ENCODE measurements around the gene HMGCS1.
"Not testable (repeated sequence)": the region's sequence is repeated elsewhere in the genome, so short reads cannot be mapped to it uniquely, and the experiment has no call there.

The HMGCS1 gene

DNA sequence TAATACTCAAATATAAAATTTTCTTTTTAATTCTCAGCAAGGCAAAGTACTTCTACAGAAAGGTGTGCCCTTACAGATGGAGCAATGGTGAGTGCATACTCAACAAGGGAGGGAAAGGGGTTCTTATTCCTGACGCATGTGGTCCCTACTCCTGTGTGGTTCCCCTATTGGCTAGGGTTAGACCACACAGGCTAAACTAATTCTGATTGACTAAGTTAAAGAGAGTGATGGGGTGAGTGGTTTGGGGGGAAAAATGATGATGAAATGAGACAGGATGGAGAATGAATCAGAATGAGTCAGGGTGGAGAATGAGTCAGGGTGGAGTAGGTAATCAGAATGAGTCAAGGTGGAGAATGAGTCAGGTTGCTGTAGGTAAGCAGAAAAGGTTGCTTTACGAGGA, 22.9 kb upstream of the HMGCS1 start:
- TF ChIP-seq, protein P1, sequence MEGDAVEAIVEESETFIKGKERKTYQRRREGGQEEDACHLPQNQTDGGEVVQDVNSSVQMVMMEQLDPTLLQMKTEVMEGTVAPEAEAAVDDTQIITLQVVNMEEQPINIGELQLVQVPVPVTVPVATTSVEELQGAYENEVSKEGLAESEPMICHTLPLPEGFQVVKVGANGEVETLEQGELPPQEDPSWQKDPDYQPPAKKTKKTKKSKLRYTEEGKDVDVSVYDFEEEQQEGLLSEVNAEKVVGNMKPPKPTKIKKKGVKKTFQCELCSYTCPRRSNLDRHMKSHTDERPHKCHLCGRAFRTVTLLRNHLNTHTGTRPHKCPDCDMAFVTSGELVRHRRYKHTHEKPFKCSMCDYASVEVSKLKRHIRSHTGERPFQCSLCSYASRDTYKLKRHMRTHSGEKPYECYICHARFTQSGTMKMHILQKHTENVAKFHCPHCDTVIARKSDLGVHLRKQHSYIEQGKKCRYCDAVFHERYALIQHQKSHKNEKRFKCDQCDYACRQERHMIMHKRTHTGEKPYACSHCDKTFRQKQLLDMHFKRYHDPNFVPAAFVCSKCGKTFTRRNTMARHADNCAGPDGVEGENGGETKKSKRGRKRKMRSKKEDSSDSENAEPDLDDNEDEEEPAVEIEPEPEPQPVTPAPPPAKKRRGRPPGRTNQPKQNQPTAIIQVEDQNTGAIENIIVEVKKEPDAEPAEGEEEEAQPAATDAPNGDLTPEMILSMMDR (IDR thresholded peaks at IDR 0.05; ENCODE audit: insufficient read depth, low read length, missing control alignments), result no peak
- POLR2A ChIA-PET, result no interaction called here
- no peak overlapping the region for H3K4me3 ChIP-seq (ENCODE audit: low read depth, low read length)
- no peak for DNase-seq (ENCODE audit: low read depth, low spot score)
- CTCF ChIA-PET, result no interaction called here

DNA sequence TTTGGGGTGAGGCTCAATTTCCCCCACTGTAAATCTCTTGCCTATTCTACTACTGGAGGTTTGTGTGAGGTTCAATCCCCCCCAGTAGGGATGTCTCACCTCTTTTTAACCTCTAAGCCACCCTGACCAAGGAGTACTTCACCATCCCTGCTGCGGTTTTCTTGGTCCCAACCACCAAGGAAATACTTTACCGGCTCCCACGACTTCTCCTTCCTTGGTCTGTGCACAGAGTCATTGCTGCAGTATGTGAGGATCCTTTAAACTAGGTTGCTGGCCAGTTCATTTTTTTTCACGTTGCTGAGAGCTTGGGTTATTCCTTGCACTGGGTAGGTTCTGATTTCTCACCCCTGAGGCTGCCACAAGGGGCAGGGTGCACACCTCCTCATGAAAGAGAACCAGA, 22.5 kb upstream of the HMGCS1 start:
- POLR2A ChIA-PET, result no interaction called here
- no peak for DNase-seq (ENCODE audit: low read depth, low spot score)
- H3K4me3 ChIP-seq (ENCODE audit: low read depth, low read length), result no peak overlapping the region
- TF ChIP-seq, protein P1 (IDR thresholded peaks at IDR 0.05; ENCODE audit: insufficient read depth, low read length, missing control alignments), result no peak
- CTCF ChIA-PET, result no interaction called here

DNA sequence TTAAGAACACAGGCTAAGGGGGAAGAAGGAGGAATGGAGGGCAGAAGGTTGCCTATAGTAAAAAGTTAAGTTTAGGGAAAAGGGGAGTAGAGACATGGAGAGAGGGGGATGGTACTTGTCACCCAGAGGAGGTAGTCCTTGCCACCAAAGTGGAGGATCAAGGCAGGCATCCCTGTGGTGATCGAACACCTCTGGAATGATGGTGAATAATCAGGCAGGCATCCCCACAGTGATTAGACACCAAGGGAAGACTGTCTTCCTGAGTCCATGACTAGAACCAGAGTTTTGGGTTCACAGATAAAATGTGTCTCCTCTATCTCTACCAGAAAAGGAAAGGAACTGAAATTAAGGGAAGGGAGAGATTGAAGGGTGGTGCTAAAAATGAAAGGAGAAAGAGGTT, 19.2 kb upstream of the HMGCS1 start:
- no peak overlapping the region for H3K4me3 ChIP-seq (ENCODE audit: low read depth, low read length)
- TF ChIP-seq, protein P1 (IDR thresholded peaks at IDR 0.05; ENCODE audit: insufficient read depth, low read length, missing control alignments), result no peak
- no peak for DNase-seq (ENCODE audit: low read depth, low spot score)
- ChIA-PET CTCF (no interaction called here), POLR2A (no interaction called here)

DNA sequence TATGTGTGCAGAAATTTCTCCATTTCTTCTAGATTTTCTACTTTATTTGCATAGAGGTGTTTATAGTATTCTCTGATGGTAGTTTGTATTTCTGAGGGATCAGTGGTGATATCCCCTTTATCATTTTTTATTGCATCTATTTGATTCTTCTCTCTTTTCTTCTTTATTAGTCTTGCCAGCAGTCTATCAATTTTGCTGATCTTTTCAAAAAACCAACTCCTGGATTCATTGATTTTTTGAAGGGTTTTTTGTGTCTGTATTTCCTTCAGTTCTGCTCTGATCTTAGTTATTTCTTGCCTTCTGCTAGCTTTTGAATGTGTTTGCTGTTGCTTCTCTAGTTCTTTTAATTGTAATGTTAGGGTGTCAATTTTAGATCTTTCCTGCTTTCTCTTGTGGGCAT, 12.4 kb upstream of the HMGCS1 start:
- H3K4me3 ChIP-seq (ENCODE audit: low read depth, low read length); POLR2A ChIA-PET; DNase-seq (ENCODE audit: low read depth, low spot score); CTCF ChIA-PET: not testable (repeated sequence)

DNA sequence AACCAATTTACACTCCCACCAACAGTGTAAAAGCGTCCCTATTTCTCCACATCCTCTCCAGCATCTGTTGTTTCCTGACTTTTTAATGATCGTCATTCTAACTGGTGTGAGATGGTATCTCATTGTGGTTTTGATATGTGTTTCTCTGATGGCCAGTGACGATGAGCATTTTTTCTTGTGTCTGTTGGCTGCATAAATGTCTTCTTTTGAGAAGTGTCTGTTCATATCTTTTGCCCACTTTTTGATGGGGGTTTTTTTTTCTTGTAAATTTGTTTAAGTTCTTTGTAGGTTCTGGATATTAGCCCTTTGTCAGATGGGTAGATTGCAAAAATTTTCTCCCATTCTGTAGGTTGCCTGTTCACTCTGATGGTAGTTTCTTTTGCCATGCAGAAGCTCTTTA, 10.3 kb upstream of the HMGCS1 start:
- H3K4me3 ChIP-seq (ENCODE audit: low read depth, low read length); DNase-seq (ENCODE audit: low read depth, low spot score); POLR2A ChIA-PET; CTCF ChIA-PET: not testable (repeated sequence)

DNA sequence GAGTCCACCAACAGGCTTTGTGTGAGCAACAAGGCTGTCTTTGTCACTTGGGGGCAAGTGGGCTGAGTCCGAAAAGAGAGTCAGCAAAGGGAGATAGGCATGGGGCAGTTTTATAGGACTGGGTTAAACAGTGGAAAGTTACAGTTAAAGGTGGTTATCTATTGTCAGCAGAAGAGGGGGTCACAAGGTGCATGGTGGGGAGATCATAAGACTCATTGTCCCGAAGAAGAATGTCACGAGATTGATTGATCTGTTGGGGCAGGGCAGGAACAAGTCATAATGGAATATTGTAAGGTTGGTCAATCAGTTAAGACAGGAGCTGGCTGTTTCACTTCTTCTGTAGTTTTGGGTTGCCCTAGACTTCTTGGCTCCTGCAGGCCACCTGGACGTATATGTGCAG, 7.6 kb upstream of the HMGCS1 start:
- TF ChIP-seq, protein P1 (IDR thresholded peaks at IDR 0.05; ENCODE audit: insufficient read depth, low read length, missing control alignments), result no peak
- POLR2A ChIA-PET, result no interaction called here
- no peak overlapping the region for H3K4me3 ChIP-seq (ENCODE audit: low read depth, low read length)
- CTCF ChIA-PET, result no interaction called here
- no peak for DNase-seq (ENCODE audit: low read depth, low spot score)

DNA sequence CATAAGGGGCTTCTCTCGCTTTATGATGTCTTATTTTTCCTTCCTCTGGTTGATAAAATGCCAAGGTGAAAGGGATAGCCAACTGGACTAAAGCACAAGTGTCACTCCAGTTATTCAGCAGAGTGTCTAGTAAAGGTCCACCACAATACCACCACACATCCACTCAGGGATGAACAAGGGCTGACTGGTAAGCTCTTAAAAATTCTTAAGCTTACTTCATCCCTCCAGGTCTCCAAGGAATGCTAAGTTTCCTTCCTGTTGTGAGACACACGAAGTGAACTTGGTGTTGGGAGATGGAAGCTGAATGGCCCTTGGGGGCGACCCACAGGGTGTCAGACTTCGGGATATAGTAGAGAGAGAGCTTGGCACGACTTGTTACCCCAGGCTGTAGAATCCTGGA, 3.2 kb upstream of the HMGCS1 start:
- ChIA-PET CTCF (no interaction called here), POLR2A (no interaction called here)
- no peak overlapping the region for H3K4me3 ChIP-seq (ENCODE audit: low read depth, low read length)
- DNase-seq (ENCODE audit: low read depth, low spot score), result no peak
- TF ChIP-seq, protein P1 (IDR thresholded peaks at IDR 0.05; ENCODE audit: insufficient read depth, low read length, missing control alignments), result no peak

DNA sequence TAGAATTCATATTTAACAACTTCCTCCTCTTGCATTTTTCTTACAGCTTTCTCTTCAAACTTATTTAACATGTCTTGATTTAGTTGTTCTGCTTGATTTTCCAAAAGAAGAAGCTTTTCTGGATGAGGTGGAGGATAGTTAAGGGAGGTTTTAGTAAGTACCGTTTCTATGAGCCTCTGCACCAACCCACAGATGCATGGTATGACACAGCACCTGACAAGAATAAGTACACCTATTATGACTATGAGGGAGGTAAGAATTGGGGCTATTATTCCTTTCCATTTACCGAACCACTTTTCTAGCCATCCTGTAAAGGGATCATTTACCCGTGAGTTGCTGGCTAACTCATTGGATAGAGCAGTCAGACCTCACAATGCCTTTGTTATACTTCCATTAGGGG, 2.5 kb upstream of the HMGCS1 start:
- DNase-seq (ENCODE audit: low read depth, low spot score), result no peak
- TF ChIP-seq, protein P1 (IDR thresholded peaks at IDR 0.05; ENCODE audit: insufficient read depth, low read length, missing control alignments), result no peak
- H3K4me3 ChIP-seq (ENCODE audit: low read depth, low read length), result no peak overlapping the region
- ChIA-PET CTCF (no interaction called here), POLR2A (no interaction called here)
